BJ (cell line): Measurements from ENCODE around the gene AP2B1. TPM values are rescaled to one million over a fixed set of nuclear protein-coding genes. Genes with fewer than 3 reads are reported as not detected.
A peak's percentile ranks its signal among the peaks of the same experiment; 100 is the strongest.

ENCODE experiments used
- CTCF ChIA-PET: fragments of 350-600 bp; formaldehyde crosslinking; extraction: SDS; loops from one replicate; lab custom pipeline; 2021; ENCODE audit warnings: antibody characterized with exemption, inconsistent platforms; lab: Yijun Ruan, JAX
- POLR2A ChIA-PET: fragments of 300-600 bp; sonication (Branson Sonifier 250); formaldehyde crosslinking; extraction: SDS; loops from one replicate; lab custom pipeline; 2021; ENCODE audit warnings: antibody characterized with exemption; lab: Charles Lee
- DNase-seq: peaks from one replicate; pipeline ENCODE4 v3.0.0-alpha.2; 2011; ENCODE audit warnings: low read depth
- H3K27me3 ChIP-seq: 2 replicates; pipeline ENCODE4 v1.6.0; 2011; ENCODE audit warnings: low read length; ENCODE audit not compliant: control insufficient read depth, insufficient read depth
- H3K36me3 ChIP-seq: 2 replicates; pipeline ENCODE4 v1.5.1; 2011; ENCODE audit warnings: low read length; ENCODE audit not compliant: control insufficient read depth, insufficient read depth
- H3K4me3 ChIP-seq: 2 replicates; pipeline ENCODE4 v1.5.1; 2011; ENCODE audit warnings: low read depth, mild to moderate bottlenecking, control low read depth, low read length
- CTCF ChIP-seq: IDR thresholded peaks from 2 replicates; pipeline ENCODE4 v1.5.1; 2011; ENCODE audit warnings: low read depth, mild to moderate bottlenecking, control low read depth, inconsistent platforms, low read length, moderate library complexity; ENCODE audit not compliant: insufficient read depth
- polyA minus RNA-seq: library from RNA; depleted of rRNA, polyadenylated mRNA; stranded (reverse); fragments of >200 nt; gene quantifications from 2 replicates; pipeline ENCODE4 v1.2.3, GENCODE V29; 2011; rRNA and poly(A)+ RNA removed
- polyA plus RNA-seq: library from polyadenylated mRNA; depleted of rRNA; stranded (reverse); fragments of >200 nt; gene quantifications from 2 replicates; pipeline ENCODE4 v1.2.3, GENCODE V29; 2011; rRNA removed

The AP2B1 gene
- polyA plus RNA-seq (122 and 151 TPM in 2 replicates), polyA minus RNA-seq (112 and 128 TPM in 2 replicates)

- ChIA-PET POLR2A (no interaction called here), CTCF (interaction anchor here (0.6 to 2.0 kb wide), 4 partner anchors 9 to 347 kb away, joined by 3 to 5 read pairs (median 4); partner anchors contain the start of gene PEX12)
- peak; percentile 69 for DNase-seq
- Histone ChIP-seq H3K36me3 (no peaks in the 10 kb centered on the region), H3K4me3 (peak within 1 kb of the TSS; percentile 75), H3K27me3 (no peaks in the 10 kb centered on the region; the same call in 1 of the 2 replicates)
- no peak for TF ChIP-seq CTCF
Observed at GRCh38 chr17:35587074-35587961, at the start of gene AP2B1. AP2B1 (plus strand) TSS chr17:35587322; CDS start chr17:35594031, 6,709 bp downstream.

DNA sequence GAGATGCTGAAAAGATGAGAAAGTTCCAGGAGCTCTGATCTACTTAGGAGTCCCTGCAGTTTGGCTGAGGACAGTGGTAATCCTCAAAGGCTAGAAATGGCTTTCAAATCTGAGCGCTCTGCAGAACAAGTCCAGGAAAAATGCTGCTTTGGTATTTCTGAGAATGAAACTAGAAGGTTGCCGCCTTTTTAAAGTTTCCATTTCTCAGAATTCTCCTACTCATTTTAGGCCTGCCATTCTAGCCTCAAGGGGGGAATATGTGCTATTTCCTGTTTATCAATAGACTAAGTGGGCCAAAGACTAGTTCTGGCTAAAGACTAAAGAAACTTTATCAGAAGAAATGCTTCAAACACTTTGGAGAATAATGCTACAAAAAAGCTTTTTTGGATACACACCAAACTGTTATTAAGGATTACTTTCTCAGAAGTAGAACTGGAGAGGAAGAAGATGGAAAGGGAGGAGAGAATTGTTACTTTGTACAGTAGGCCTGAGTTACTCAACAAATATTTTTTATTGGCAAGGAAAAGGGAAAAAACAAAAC is 49.5 kb upstream of the AP2B1 start, which contains the start of gene SLFN12L:
TSS of gene SLFN12L (minus strand) at position 78 of the 541 bp plus-strand sequence. CDS start 15,314 bp downstream, outside the sequence.
- no peaks in the 10 kb centered on the region for H3K36me3 ChIP-seq
- no peak for DNase-seq
- H3K27me3 ChIP-seq = no peaks in the 10 kb centered on the region
- CTCF ChIA-PET = interaction anchor here (0.6 to 14.2 kb wide), 8 partner anchors 190 to 387 kb away, joined by 3 to 195 read pairs (median 10); no protein-coding TSS in a partner anchor
- no peak within 1 kb of the TSS for H3K4me3 ChIP-seq
- no peak for TF ChIP-seq CTCF
- POLR2A ChIA-PET = no interaction called here

GRCh38 chr17:35539659-35540026 is 47.5 kb upstream of the AP2B1 start:
- no peaks in the 10 kb centered on the region for H3K36me3 ChIP-seq
- no peak overlapping the region for H3K4me3 ChIP-seq
- POLR2A ChIA-PET = no interaction called here
- H3K27me3 ChIP-seq = no peaks in the 10 kb centered on the region
- no peak for TF ChIP-seq CTCF
- no peak for DNase-seq
- CTCF ChIA-PET = interaction anchor here (0.5 to 14.2 kb wide), 20 partner anchors 9 to 1117 kb away, joined by 3 to 195 read pairs (median 4); partner anchors contain the start of gene NLE1

DNA sequence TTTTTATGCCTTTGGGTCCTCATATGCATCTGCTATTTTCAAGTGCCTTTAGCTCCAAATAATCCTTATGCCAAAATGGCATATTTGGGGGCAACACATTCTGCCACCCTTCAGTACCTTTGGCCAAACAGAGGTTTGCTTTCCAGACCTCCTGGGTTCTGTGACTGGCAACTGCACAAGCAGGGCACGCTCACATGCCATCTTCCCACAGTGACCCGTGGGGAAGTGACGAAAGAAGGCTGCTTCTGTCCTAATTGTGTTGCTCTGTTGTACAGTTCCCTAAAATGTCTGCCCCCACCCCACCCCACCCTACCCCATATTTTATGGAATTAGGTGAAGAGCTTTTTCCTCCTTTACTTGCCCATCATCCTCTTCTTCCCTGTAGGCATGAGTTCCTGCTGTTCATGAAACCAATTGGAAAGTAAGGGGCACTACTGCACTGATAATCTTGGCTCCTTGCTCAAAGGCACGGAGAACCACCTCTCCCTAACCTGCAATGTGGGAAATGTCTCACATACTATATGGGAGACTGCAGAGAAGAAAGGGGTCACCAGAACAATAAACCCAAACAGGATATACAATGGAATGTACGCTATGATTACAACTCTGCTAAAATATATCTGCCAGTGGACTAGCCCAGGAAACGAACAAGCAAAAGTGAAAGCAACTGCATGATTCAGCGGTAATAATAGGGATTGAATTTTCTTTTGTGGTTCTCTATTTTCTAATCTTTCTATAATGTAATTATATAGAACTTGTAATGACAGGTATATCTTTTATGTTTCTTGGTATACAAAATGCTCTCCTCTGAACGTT is 46.3 kb upstream of the AP2B1 start:
- no peak for TF ChIP-seq CTCF
- ChIA-PET CTCF (interaction anchor here (1.2 to 14.2 kb wide), 4 partner anchors 207 to 370 kb away, joined by 3 to 195 read pairs (median 12); no protein-coding TSS in a partner anchor), POLR2A (no interaction called here)
- Histone ChIP-seq H3K27me3 (no peaks in the 10 kb centered on the region), H3K36me3 (no peaks in the 10 kb centered on the region), H3K4me3 (no peak overlapping the region)
- no peak for DNase-seq
